ENCODE results near the gene GARRE1.
A peak's percentile ranks its signal among the peaks of the same experiment; 100 is the strongest.
"Not testable (repeated sequence)": the region's sequence is repeated elsewhere in the genome, so short reads cannot be mapped to it uniquely, and the experiment has no call there.

The GARRE1 gene

DNA sequence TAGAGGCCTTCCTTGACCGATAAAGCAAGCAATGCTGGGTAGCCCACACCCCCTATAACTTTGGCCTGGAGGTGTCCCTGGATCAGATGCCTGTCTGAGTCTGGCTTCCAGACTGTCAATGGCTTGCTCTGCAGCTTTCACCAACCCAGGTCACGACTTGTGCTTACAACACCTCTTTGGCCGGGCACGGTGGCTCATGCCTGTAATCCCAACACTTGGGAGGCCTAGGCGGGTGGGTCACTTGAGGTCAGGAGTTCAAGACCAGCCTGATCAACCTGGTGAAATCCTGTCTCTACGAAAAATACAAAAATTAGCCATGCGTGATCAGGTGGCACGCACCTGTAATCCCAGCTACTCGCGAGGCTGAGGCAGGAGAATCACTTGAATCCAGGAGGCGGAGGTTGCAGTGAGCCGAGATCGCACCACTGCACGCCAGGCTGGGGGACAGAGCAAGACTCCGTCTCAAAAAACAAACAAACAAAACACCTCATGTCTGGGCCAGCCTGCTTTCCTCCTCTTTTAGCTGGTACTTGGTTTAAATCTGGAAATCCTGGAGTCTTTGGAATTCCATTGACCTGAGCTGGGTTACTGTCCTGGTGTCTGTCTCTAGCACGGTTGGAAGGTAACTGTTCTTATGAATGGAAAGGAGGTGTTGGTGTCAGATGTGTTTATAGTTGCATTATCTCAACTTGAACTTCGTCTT, 10.3 kb upstream of the GARRE1 start:
- TF ChIP-seq, protein P1, sequence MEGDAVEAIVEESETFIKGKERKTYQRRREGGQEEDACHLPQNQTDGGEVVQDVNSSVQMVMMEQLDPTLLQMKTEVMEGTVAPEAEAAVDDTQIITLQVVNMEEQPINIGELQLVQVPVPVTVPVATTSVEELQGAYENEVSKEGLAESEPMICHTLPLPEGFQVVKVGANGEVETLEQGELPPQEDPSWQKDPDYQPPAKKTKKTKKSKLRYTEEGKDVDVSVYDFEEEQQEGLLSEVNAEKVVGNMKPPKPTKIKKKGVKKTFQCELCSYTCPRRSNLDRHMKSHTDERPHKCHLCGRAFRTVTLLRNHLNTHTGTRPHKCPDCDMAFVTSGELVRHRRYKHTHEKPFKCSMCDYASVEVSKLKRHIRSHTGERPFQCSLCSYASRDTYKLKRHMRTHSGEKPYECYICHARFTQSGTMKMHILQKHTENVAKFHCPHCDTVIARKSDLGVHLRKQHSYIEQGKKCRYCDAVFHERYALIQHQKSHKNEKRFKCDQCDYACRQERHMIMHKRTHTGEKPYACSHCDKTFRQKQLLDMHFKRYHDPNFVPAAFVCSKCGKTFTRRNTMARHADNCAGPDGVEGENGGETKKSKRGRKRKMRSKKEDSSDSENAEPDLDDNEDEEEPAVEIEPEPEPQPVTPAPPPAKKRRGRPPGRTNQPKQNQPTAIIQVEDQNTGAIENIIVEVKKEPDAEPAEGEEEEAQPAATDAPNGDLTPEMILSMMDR (IDR thresholded peaks at IDR 0.05; ENCODE audit: low read depth, low read length, missing control alignments), result no peak
- no peak for DNase-seq (ENCODE audit: low read depth)
- H3K4me3 ChIP-seq (ENCODE audit: low read depth, low read length), result no peak overlapping the region

DNA sequence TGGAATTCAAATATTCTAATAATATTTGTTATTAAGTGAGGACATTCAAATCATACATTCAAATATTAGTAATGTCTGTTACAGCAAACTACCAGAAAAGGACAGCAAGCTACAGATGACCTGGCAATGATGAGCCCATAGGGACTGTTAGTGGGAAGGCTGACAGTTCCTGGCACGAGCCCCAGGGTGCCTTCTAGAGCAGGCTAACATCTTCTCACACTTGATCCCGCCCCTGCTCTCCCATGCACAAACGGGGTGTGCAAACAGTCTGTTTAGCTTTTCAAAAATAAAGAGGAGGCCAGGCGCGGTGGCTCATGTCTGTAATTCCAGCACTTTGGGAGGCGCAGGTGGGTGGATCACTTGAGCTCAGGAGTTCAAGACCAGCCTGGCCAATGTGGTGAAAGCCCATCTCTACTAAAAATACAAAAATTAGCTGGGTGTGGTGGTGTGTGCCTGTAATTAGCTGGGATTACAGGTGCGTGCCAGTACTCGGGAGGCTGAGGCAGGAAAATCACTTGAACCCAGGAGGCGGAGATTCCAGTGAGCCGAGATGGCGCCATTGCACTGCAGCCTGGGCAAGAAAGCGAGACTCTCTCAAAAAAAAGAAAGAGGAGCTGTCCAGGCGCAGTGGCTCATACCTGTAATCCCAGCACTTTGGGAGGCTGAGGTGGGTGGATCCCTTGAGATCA, 9.6 kb upstream of the GARRE1 start:
- TF ChIP-seq, protein P1 (IDR thresholded peaks at IDR 0.05; ENCODE audit: low read depth, low read length, missing control alignments), result no peak
- no peak for DNase-seq (ENCODE audit: low read depth)
- no peak overlapping the region for H3K4me3 ChIP-seq (ENCODE audit: low read depth, low read length)

DNA sequence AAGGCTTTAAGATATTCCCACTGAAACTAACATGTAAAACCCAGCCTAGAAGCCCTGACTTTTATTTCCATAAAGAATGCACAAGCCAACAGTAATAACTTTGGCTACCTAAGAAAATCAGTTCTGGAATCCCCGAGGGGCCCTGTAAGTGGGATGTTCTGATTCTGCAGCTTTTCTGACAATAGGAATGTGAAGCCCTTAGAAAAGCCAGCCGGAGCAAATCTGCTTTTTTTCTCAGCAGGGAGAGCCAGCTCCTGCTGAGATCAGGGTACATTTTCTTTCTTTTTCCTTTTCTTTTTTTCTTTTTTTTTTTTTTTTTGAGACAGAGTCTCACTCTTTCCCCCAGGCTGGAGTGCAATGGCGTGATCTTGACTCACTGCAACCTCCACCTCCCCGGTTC, 8.0 kb upstream of the GARRE1 start:
- H3K4me3 ChIP-seq (ENCODE audit: low read depth, low read length), result no peak overlapping the region
- TF ChIP-seq, protein P1 (IDR thresholded peaks at IDR 0.05; ENCODE audit: low read depth, low read length, missing control alignments), result no peak

DNA sequence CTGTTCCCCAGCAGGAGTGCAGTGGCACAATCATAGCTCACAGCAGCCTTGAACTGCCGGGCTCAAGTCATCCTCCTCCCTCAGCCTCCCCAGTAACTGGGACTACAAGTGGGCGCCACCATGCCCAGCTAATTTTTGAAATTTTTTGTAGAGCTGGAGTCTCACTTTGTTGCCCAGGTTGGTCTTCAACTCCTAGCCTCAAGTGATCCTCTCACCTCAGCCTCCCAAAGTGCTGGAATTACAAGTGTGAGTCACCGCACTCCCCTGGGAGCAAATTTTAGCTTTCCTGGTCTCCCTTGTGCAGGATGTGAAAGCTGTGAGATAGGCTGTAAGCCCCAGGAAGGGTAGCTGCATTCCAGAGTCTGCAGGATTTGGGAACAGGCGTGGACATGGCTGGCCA, 5.4 kb upstream of the GARRE1 start:
- TF ChIP-seq, protein P1 (IDR thresholded peaks at IDR 0.05; ENCODE audit: low read depth, low read length, missing control alignments), result no peak
- no peak overlapping the region for H3K4me3 ChIP-seq (ENCODE audit: low read depth, low read length)
- DNase-seq (ENCODE audit: low read depth), result no peak

More for the DNA sequence above, 8.0 kb upstream of the GARRE1 start:
- no peak for DNase-seq (ENCODE audit: low read depth)

DNA sequence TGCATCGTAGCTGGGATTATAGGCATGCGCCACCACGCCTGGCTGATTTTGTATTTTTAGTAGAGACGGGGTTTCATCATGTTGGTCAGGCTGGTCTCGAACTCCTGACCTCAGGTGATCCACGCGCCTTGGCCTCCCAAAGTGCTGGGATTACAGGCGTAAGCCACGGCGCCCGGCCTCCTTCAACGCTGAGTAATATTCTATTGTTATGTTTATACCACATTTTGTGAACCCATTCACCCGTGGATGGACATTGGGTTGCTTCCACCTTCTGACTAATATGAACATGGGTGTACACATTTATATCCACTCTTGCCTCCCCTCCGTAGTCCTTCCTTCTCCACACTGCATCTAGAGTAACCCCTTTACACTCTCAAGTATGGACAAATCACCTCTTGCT, 1.2 kb upstream of the GARRE1 start:
- H3K4me3 ChIP-seq (ENCODE audit: low read depth, low read length); DNase-seq (ENCODE audit: low read depth): not testable (repeated sequence)

DNA sequence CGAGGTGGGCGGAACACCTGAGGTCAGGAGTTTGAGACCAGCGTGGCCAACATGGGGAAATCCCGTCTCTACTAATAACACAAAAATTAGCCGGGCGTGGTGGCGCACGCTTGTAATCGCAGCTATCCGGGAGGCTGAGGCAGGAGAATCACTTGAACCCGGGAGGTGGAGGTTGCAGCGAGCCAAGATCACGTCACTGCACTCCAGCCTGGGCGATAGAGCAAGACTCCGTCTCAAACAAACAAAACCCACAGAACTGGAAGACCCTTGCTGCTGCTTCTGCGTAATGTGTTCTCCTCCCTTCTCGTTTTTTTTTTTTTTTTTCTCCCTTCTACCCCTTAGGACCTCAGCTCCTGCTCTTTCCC, 691 bp upstream of the GARRE1 start:
- DNase-seq (ENCODE audit: low read depth), result not testable (repeated sequence)
- H3K4me3 ChIP-seq (ENCODE audit: low read depth, low read length), result peak overlapping the region; percentile 91

DNA sequence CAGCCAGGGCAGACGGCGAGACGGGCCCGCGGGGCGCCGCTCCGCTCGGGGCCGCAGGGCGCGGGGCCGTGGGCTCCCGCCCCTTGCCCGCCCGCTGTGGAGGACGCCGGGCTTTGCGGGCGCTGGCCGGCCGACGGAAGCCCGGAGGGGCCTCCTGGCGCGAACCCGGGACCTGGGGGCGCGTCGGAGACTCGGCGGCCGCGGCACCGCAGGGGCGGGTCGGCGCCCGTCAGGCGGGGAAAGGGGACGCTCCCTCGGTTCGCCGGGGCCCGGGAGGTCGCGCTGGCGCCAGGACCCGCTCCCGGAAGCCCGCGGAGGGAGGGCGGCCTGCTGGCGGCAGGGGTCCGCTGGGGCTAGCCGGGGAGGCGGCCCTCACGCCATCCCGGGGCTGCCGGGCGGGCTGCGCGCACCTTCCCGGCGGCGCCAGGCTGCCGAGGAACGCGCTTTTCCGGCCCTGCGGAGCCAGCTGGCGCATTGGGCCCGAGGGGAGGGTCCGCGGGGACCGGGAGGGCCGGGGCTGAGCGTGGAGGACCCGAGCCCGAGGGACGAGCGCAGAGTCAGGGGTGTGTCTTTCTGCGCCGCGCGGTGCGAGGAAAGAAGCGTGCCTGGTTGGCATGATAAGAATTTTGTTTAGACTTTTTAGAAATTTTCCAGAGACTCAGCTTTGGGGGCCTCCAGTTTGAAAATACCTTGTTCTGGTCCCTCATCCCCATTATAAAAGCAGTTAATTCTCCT, 511 bp downstream of the GARRE1 start:
- DNase-seq (ENCODE audit: low read depth), result no peak
- TF ChIP-seq, protein P1 (IDR thresholded peaks at IDR 0.05; ENCODE audit: low read depth, low read length, missing control alignments), result no peak
- peak overlapping the region; percentile 91 for H3K4me3 ChIP-seq (ENCODE audit: low read depth, low read length)
